Stimulated activated naive B cell treated with anti-CD40 and anti-IgM and Interleukin-4, amounts not matched to agents 10 μg/mL and 1 μg/mL and 100 μg/mL, for 72 hours (primary cell): ENCODE data around the gene ZC3H6.

Experiments used
- ATAC-seq, 2 donors: fragments of 150-1000 bp; cut with Tn5 transposase; replicated peaks; 2 replicates each; pipeline ENCODE4 v1.10.0; 2021; ENCODE audit warnings: moderate library complexity in 1 of 2
- DNase-seq: peaks from one replicate; pipeline ENCODE4 v3.0.0; 2021
- H3K27ac Mint-ChIP-seq: one replicate; pipeline ENCODE4 v1.8.0; 2022; ENCODE audit warnings: mild to moderate bottlenecking, mixed read lengths
- H3K27me3 Mint-ChIP-seq, 2 donors: one replicate each; pipeline ENCODE4 v1.8.0; 2022; ENCODE audit warnings: mixed read lengths in 2 of 2
- H3K36me3 Mint-ChIP-seq, 2 donors: one replicate each; pipeline ENCODE4 v1.8.0; 2022; ENCODE audit warnings: mixed read lengths in 2 of 2, mild to moderate bottlenecking in 1 of 2
- H3K4me1 Mint-ChIP-seq, 2 donors: one replicate each; pipeline ENCODE4 v1.8.0; 2022; ENCODE audit warnings: mixed read lengths in 2 of 2, mild to moderate bottlenecking in 1 of 2
- H3K4me3 Mint-ChIP-seq, 2 donors: one replicate each; pipeline ENCODE4 v1.8.0; 2022; ENCODE audit warnings: mild to moderate bottlenecking in 2 of 2, mixed read lengths in 2 of 2, moderate library complexity in 1 of 2
- H3K9me3 Mint-ChIP-seq, 2 donors: one replicate each; pipeline ENCODE4 v1.8.0; 2022; ENCODE audit warnings: mixed read lengths in 2 of 2, mild to moderate bottlenecking in 1 of 2

ZC3H6 gene

GRCh38 chr2:112275311-112275886 is at the start of gene ZC3H6:
ZC3H6 (plus strand) TSS chr2:112275597; CDS start chr2:112275995, 398 bp downstream.
- peaks cover 0 to 3% of the 10 kb centered on the region in 2 donors for H3K9me3 Mint-ChIP-seq
- peak; percentile 94 for ATAC-seq
- H3K4me3 Mint-ChIP-seq: peak within 1 kb of the TSS; percentile 87 to 93
- H3K27me3 Mint-ChIP-seq: no peaks in the 10 kb centered on the region
- peaks cover 6 to 8% of the 10 kb centered on the region in 2 donors for H3K36me3 Mint-ChIP-seq
- H3K27ac Mint-ChIP-seq: peak within 1 kb of the TSS; percentile 100
- peak; percentile 100 for DNase-seq
- peaks cover 3 to 5% of the 10 kb centered on the region in 2 donors for H3K4me1 Mint-ChIP-seq

GRCh38 chr2:112229348-112229747 is 46.0 kb upstream of the ZC3H6 start:
- H3K9me3 Mint-ChIP-seq: no peaks in the 10 kb centered on the region
- H3K36me3 Mint-ChIP-seq: peaks cover 38 to 48% of the 10 kb centered on the region in 2 donors
- no peaks in the 10 kb centered on the region for H3K27me3 Mint-ChIP-seq
- ATAC-seq (no peak), DNase-seq (no peak)
- H3K4me1 Mint-ChIP-seq: peaks cover 0 to 4% of the 10 kb centered on the region in 2 donors
- H3K27ac Mint-ChIP-seq: no peak overlapping the region
- no peak overlapping the region for H3K4me3 Mint-ChIP-seq

GRCh38 chr2:112230371-112230770 is 45.0 kb upstream of the ZC3H6 start:
- H3K36me3 Mint-ChIP-seq: peaks cover 35 to 42% of the 10 kb centered on the region in 2 donors
- peaks cover 0 to 4% of the 10 kb centered on the region in 2 donors for H3K4me1 Mint-ChIP-seq
- no peak overlapping the region for H3K27ac Mint-ChIP-seq
- ATAC-seq (no peak), DNase-seq (no peak)
- no peaks in the 10 kb centered on the region for H3K27me3 Mint-ChIP-seq
- H3K4me3 Mint-ChIP-seq: no peak overlapping the region
- H3K9me3 Mint-ChIP-seq: no peaks in the 10 kb centered on the region

- Mint-ChIP-seq H3K9me3 (no peaks in the 10 kb centered on the region), H3K36me3 (peaks cover 26 to 34% of the 10 kb centered on the region in 2 donors), H3K4me3 (no peak overlapping the region), H3K27me3 (no peaks in the 10 kb centered on the region), H3K4me1 (peaks cover 4 to 9% of the 10 kb centered on the region in 2 donors), H3K27ac (no peak overlapping the region)
- DNase-seq (no peak), ATAC-seq (no peak)
These were observed 35.5 kb upstream of the ZC3H6 start for GRCh38 chr2:112239862-112240261.

GRCh38 chr2:112242384-112242783 is 33.0 kb upstream of the ZC3H6 start:
- Mint-ChIP-seq H3K4me1 (peaks cover 7 to 17% of the 10 kb centered on the region in 2 donors), H3K27ac (no peak overlapping the region), H3K4me3 (no peak overlapping the region), H3K9me3 (no peaks in the 10 kb centered on the region), H3K27me3 (no peaks in the 10 kb centered on the region), H3K36me3 (peaks cover 30 to 39% of the 10 kb centered on the region in 2 donors)
- no peak for DNase-seq
- no peak for ATAC-seq

GRCh38 chr2:112243233-112243632 is 32.2 kb upstream of the ZC3H6 start:
- Mint-ChIP-seq H3K4me1 (peaks cover 7 to 22% of the 10 kb centered on the region in 2 donors), H3K36me3 (peaks cover 29 to 41% of the 10 kb centered on the region in 2 donors), H3K27me3 (no peaks in the 10 kb centered on the region), H3K9me3 (no peaks in the 10 kb centered on the region), H3K4me3 (no peak overlapping the region), H3K27ac (no peak overlapping the region)
- no peak for DNase-seq
- no peak for ATAC-seq

GRCh38 chr2:112244854-112245253 is 30.5 kb upstream of the ZC3H6 start:
- Mint-ChIP-seq H3K27me3 (no peaks in the 10 kb centered on the region), H3K4me3 (no peak overlapping the region), H3K9me3 (no peaks in the 10 kb centered on the region), H3K27ac (no peak overlapping the region), H3K4me1 (peaks cover 7 to 22% of the 10 kb centered on the region in 2 donors), H3K36me3 (peaks cover 29 to 43% of the 10 kb centered on the region in 2 donors)
- DNase-seq (no peak), ATAC-seq (peak in 1 of 2 donors; percentile 23)

GRCh38 chr2:112251271-112251670 is 24.1 kb upstream of the ZC3H6 start:
- no peak overlapping the region for H3K27ac Mint-ChIP-seq

GRCh38 chr2:112253261-112253815 is 22.1 kb upstream of the ZC3H6 start:
- no peak for ATAC-seq
- Mint-ChIP-seq H3K9me3 (no peaks in the 10 kb centered on the region), H3K4me1 (peaks cover 17 to 21% of the 10 kb centered on the region in 2 donors), H3K27ac (no peak overlapping the region), H3K4me3 (peak overlapping the region in 1 of 2 donors; percentile 91), H3K27me3 (no peaks in the 10 kb centered on the region), H3K36me3 (peaks cover 9 to 14% of the 10 kb centered on the region in 2 donors)
- no peak for DNase-seq

More at GRCh38 chr2:112251271-112251670, 24.1 kb upstream of the ZC3H6 start:
- no peaks in the 10 kb centered on the region for H3K27me3 Mint-ChIP-seq
- peaks cover 16 to 23% of the 10 kb centered on the region in 2 donors for H3K36me3 Mint-ChIP-seq
- ATAC-seq: peak in 1 of 2 donors; percentile 3
- H3K4me3 Mint-ChIP-seq: no peak overlapping the region
- no peak for DNase-seq
- peaks cover 13 to 17% of the 10 kb centered on the region in 2 donors for H3K4me1 Mint-ChIP-seq
- H3K9me3 Mint-ChIP-seq: no peaks in the 10 kb centered on the region

- no peaks in the 10 kb centered on the region for H3K27me3 Mint-ChIP-seq
- DNase-seq (peak; percentile 96), ATAC-seq (peak; percentile 79 to 85)
- H3K27ac Mint-ChIP-seq: peak within 1 kb of the TSS; percentile 99
- peaks cover 11 to 12% of the 10 kb centered on the region in 2 donors for H3K36me3 Mint-ChIP-seq
- H3K4me3 Mint-ChIP-seq: peak within 1 kb of the TSS in 1 of 2 donors; percentile 91
- no peaks in the 10 kb centered on the region for H3K9me3 Mint-ChIP-seq
- peaks cover 21 to 26% of the 10 kb centered on the region in 2 donors for H3K4me1 Mint-ChIP-seq
These were observed 20.7 kb upstream of the ZC3H6 start, which contains the start of gene ZC3H8 for GRCh38 chr2:112254466-112255240. ZC3H8 (minus strand) TSS chr2:112255042; CDS start chr2:112254981, 61 bp downstream.

- no peaks in the 10 kb centered on the region for H3K27me3 Mint-ChIP-seq
- no peak overlapping the region for H3K4me3 Mint-ChIP-seq
- ATAC-seq: no peak
- peak overlapping the region; percentile 72 for H3K27ac Mint-ChIP-seq
- no peaks in the 10 kb centered on the region for H3K9me3 Mint-ChIP-seq
- peaks cover 26 to 39% of the 10 kb centered on the region in 2 donors for H3K4me1 Mint-ChIP-seq
- no peak for DNase-seq
- H3K36me3 Mint-ChIP-seq: peaks cover 12 to 13% of the 10 kb centered on the region in 2 donors
These were observed 19.5 kb upstream of the ZC3H6 start for GRCh38 chr2:112255875-112256274.

GRCh38 chr2:112256654-112257053 is 18.7 kb upstream of the ZC3H6 start:
- ATAC-seq: no peak
- H3K27me3 Mint-ChIP-seq: no peaks in the 10 kb centered on the region
- H3K4me1 Mint-ChIP-seq: peaks cover 31 to 46% of the 10 kb centered on the region in 2 donors
- peaks cover 0 to 1% of the 10 kb centered on the region in 2 donors for H3K9me3 Mint-ChIP-seq
- DNase-seq: no peak
- no peak overlapping the region for H3K4me3 Mint-ChIP-seq
- peak overlapping the region; percentile 5 for H3K27ac Mint-ChIP-seq
- peaks cover 13 to 18% of the 10 kb centered on the region in 2 donors for H3K36me3 Mint-ChIP-seq

GRCh38 chr2:112257575-112257974 is 17.8 kb upstream of the ZC3H6 start:
- no peak for ATAC-seq
- H3K9me3 Mint-ChIP-seq: peaks cover 1 to 4% of the 10 kb centered on the region in 2 donors
- no peak for DNase-seq
- H3K4me1 Mint-ChIP-seq: peaks cover 31 to 53% of the 10 kb centered on the region in 2 donors
- H3K36me3 Mint-ChIP-seq: peaks cover 13 to 20% of the 10 kb centered on the region in 2 donors
- peak overlapping the region; percentile 88 for H3K27ac Mint-ChIP-seq
- no peak overlapping the region for H3K4me3 Mint-ChIP-seq
- no peaks in the 10 kb centered on the region for H3K27me3 Mint-ChIP-seq

GRCh38 chr2:112259509-112260294 is 15.7 kb upstream of the ZC3H6 start:
- peaks cover 9 to 17% of the 10 kb centered on the region in 2 donors for H3K36me3 Mint-ChIP-seq
- H3K4me3 Mint-ChIP-seq: peak overlapping the region; percentile 79
- ATAC-seq: peak; percentile 38 to 39
- DNase-seq: peak; percentile 74
- peaks cover 25 to 57% of the 10 kb centered on the region in 2 donors for H3K4me1 Mint-ChIP-seq
- H3K9me3 Mint-ChIP-seq: peaks cover 7 to 8% of the 10 kb centered on the region in 2 donors
- peak overlapping the region; percentile 82 for H3K27ac Mint-ChIP-seq
- no peaks in the 10 kb centered on the region for H3K27me3 Mint-ChIP-seq
